ENCODE measurements around the gene FNTB. TPM values are rescaled to one million over a fixed set of nuclear protein-coding genes. Genes with fewer than 3 reads are reported as not detected.

Gene FNTB
- total RNA-seq, 1 experiment from 2014 or later, result 26.7 TPM

GRCh38 chr14:64953310-64953654 is 33.4 kb upstream of the FNTB start:
- Histone ChIP-seq H3K27ac (ENCODE audit: low read depth, low read length) (no peak overlapping the region), H2AFZ (ENCODE audit: low read depth, low read length, poor library complexity, severe bottlenecking) (no peak overlapping the region), H3K4me1 (ENCODE audit: control insufficient read depth in 1 of 2, insufficient read depth in 2 of 2, low read length in 2 of 2) (no peaks in the 10 kb centered on the region), H4K20me1 (ENCODE audit: insufficient read depth) (no peaks in the 10 kb centered on the region), H3K27me3 (ENCODE audit: insufficient read depth, low read length) (no peaks in the 10 kb centered on the region), H3K9me2 (ENCODE audit: insufficient read depth) (no peaks in the 10 kb centered on the region), H3K4me3 (replicated peaks in 1 of 2; ENCODE audit: low read depth in 1 of 2, low read length in 2 of 2) (no peak overlapping the region), H3K79me2 (ENCODE audit: insufficient read depth, low read length) (no peaks in the 10 kb centered on the region), H3K9ac (ENCODE audit: low read length) (no peak overlapping the region), H3K36me3 (ENCODE audit: control insufficient read depth in 1 of 2, insufficient read depth in 2 of 2, low read length in 2 of 2) (no peaks in the 10 kb centered on the region), H3K9me3 (ENCODE audit: control insufficient read depth in 1 of 2, insufficient read depth in 1 of 2, low read depth in 1 of 2, low read length in 2 of 2) (no peaks in the 10 kb centered on the region), H3K4me2 (ENCODE audit: low read length) (no peak overlapping the region)
- DNase-seq (ENCODE audit: low read depth, low spot score), result no peak
- BruUV-seq (replicated peaks), result no TSS peak
- RAD21 ChIA-PET (ENCODE audit: low non-redundant PET in 1 of 2, low total read pairs in 2 of 2, uncharacterized antibody in 2 of 2, unreplicated experiment in 2 of 2), result no interaction called here
- POLR2A ChIA-PET, result no interaction called here
- no peak for ATAC-seq
- intact Hi-C loops (cut with micrococcal nuclease), result no loop called here
- no peak for TF ChIP-seq SIN3A (IDR thresholded peaks at IDR 0.05; ENCODE audit: low read depth)
- CTCF ChIA-PET, result interaction anchor here (1.1 to 1.2 kb wide), 2 partner anchors 9 kb away, joined by 3 read pairs; no protein-coding TSS in a partner anchor

GRCh38 chr14:64953661-64954060 is 33.0 kb upstream of the FNTB start:
- H3K4me2 ChIP-seq (ENCODE audit: low read length), result no peak overlapping the region
- H3K4me1 ChIP-seq (ENCODE audit: control insufficient read depth in 1 of 2, insufficient read depth in 2 of 2, low read length in 2 of 2), result no peaks in the 10 kb centered on the region
- H3K36me3 ChIP-seq (ENCODE audit: control insufficient read depth in 1 of 2, insufficient read depth in 2 of 2, low read length in 2 of 2), result no peaks in the 10 kb centered on the region
- CTCF ChIA-PET, result interaction anchor here (1.1 to 1.2 kb wide), 2 partner anchors 8 to 10 kb away, joined by 3 read pairs; no protein-coding TSS in a partner anchor
- H3K9ac ChIP-seq (ENCODE audit: low read length), result no peak overlapping the region
- DNase-seq (ENCODE audit: low read depth, low spot score) (no peak), ATAC-seq (no peak)
- H3K9me3 ChIP-seq (ENCODE audit: control insufficient read depth in 1 of 2, insufficient read depth in 1 of 2, low read depth in 1 of 2, low read length in 2 of 2), result no peaks in the 10 kb centered on the region
- no peak overlapping the region for H3K27ac ChIP-seq (ENCODE audit: low read depth, low read length)
- no TSS peak for BruUV-seq (replicated peaks)
- H2AFZ ChIP-seq (ENCODE audit: low read depth, low read length, poor library complexity, severe bottlenecking), result no peak overlapping the region
- H3K79me2 ChIP-seq (ENCODE audit: insufficient read depth, low read length), result no peaks in the 10 kb centered on the region
- H3K9me2 ChIP-seq (ENCODE audit: insufficient read depth), result no peaks in the 10 kb centered on the region
- TF ChIP-seq YY1 (IDR thresholded peaks at IDR 0.05; ENCODE audit: extremely low read depth, insufficient replicate concordance, low read depth, low read length), result no peak
- no peak for TF ChIP-seq CEBPB (IDR thresholded peaks at IDR 0.05; ENCODE audit: low read depth)
- no peak for TF ChIP-seq ZBTB33 (IDR thresholded peaks at IDR 0.05; ENCODE audit: extremely low read depth, insufficient replicate concordance, low read length)
- no peak for TF ChIP-seq SRF (IDR thresholded peaks at IDR 0.05; ENCODE audit: low read depth)
- no peak for TF ChIP-seq POLR2A (IDR thresholded peaks at IDR 0.05; ENCODE audit: borderline replicate concordance, extremely low read depth, insufficient read depth, insufficient read length)
- no peak for TF ChIP-seq ZNF274 (IDR thresholded peaks at IDR 0.05; ENCODE audit: low read depth, low read length)
- TF ChIP-seq EGR1 (IDR thresholded peaks at IDR 0.05; ENCODE audit: low read depth), result no peak
- no peaks in the 10 kb centered on the region for H3K27me3 ChIP-seq (ENCODE audit: insufficient read depth, low read length)
- H3K4me3 ChIP-seq (replicated peaks in 1 of 2; ENCODE audit: low read depth in 1 of 2, low read length in 2 of 2), result no peak overlapping the region
- intact Hi-C loops (cut with micrococcal nuclease), result no loop called here
- no peaks in the 10 kb centered on the region for H4K20me1 ChIP-seq (ENCODE audit: insufficient read depth)
- RAD21 ChIA-PET (ENCODE audit: low non-redundant PET in 1 of 2, low total read pairs in 2 of 2, uncharacterized antibody in 2 of 2, unreplicated experiment in 2 of 2), result no interaction called here
- POLR2A ChIA-PET, result no interaction called here
